Gastroesophageal sphincter (tissue), 4 donors: ENCODE data around the gene MT1G. TPM values are rescaled to one million over a fixed set of nuclear protein-coding genes. Genes with fewer than 3 reads are reported as not detected.
A peak's percentile ranks its signal among the peaks of the same experiment; 100 is the strongest.

ENCODE experiments used
- ATAC-seq: fragments of 150-250 bp; one replicate; pipeline ENCODE4 v1.9.1; 2016; ENCODE audit warnings: mild to moderate bottlenecking, moderate library complexity
- H3K27ac ChIP-seq, 4 donors: fragments of 200-600 bp; sonication (generic) in 3 of 4; 1 replicate in 3 of 4; 2 replicates in 1 of 4; pipeline ENCODE4 v1.5.1; 2016 to 2019
- H3K27me3 ChIP-seq: fragments of 200-600 bp; sonication (generic); one replicate; pipeline ENCODE4 v1.5.1; 2019
- H3K36me3 ChIP-seq, 2 donors: fragments of 200-600 bp; sonication (generic); one replicate each; pipeline ENCODE4 v1.5.1; 2019; ENCODE audit warnings: control low read depth in 1 of 2
- H3K4me1 ChIP-seq, 3 donors: fragments of 200-600 bp; sonication (generic); 1 replicate in 2 of 3; 2 replicates in 1 of 3; pipeline ENCODE4 v1.5.1; 2016 to 2019; ENCODE audit warnings: control low read depth in 2 of 3
- H3K4me3 ChIP-seq, 2 donors: fragments of 200-600 bp; sonication (generic); one replicate each; pipeline ENCODE4 v1.5.1; 2019; ENCODE audit warnings: mild to moderate bottlenecking in 1 of 2, moderate library complexity in 1 of 2
- H3K9me3 ChIP-seq, 3 donors: fragments of 200-600 bp; sonication (generic); one replicate each; pipeline ENCODE4 v1.5.1; 2017 to 2019; ENCODE audit warnings: control low read depth in 2 of 3
- CTCF ChIP-seq, 4 experiments: fragments of 200-600 bp in 2 of 4; fragments of 450-650 bp in 2 of 4; sonication (generic) in 1 of 4; IDR thresholded peaks; one replicate each; pipeline ENCODE4 v1.5.1; 2017 to 2019; ENCODE audit warnings: antibody characterized with exemption in 4 of 4, mild to moderate bottlenecking in 2 of 4, moderate library complexity in 2 of 4
- EP300 ChIP-seq: sonication (generic); formaldehyde crosslinking; IDR thresholded peaks from one replicate; pipeline ENCODE4 v1.6.1; 2017; ENCODE audit warnings: antibody characterized with exemption, mild to moderate bottlenecking
- POLR2A ChIP-seq, 2 donors: fragments of 450-650 bp; IDR thresholded peaks; one replicate each; pipeline ENCODE4 v1.6.1; 2017; ENCODE audit warnings: antibody characterized with exemption in 2 of 2, mild to moderate bottlenecking in 2 of 2, moderate library complexity in 1 of 2
- POLR2AphosphoS5 ChIP-seq: sonication (generic); formaldehyde crosslinking; IDR thresholded peaks from one replicate; pipeline ENCODE4 v1.6.1; 2017; ENCODE audit warnings: antibody characterized with exemption
- WGBS, 2 donors: methylation state at CpG; one replicate each; pipeline ENCODE4 v1.1.5; 2018; ENCODE audit warnings: low coverage in 1 of 2; 5-methylcytosine and 5-hydroxymethylcytosine counted together
- total RNA-seq, 4 donors: library from RNA; depleted of rRNA; stranded (reverse); fragments of >200 nt; gene quantifications; one replicate each; pipeline ENCODE4 v1.1.0, GENCODE V29; 2016

The MT1G gene
- total RNA-seq, 4 donors from 2014 or later, result 16.0 to 40.0 (median 21.6) TPM; not detected in 1

GRCh38 chr16:56634715-56635440 is 33.0 kb downstream of the MT1G start:
- peaks cover 0 to 51% (median 16%) of the 10 kb centered on the region in 3 donors for H3K4me1 ChIP-seq
- H3K4me3 ChIP-seq, result peak overlapping the region in 1 of 2 donors; percentile 53

GRCh38 chr16:56633535-56633934 is 34.3 kb downstream of the MT1G start:
- Histone ChIP-seq H3K27me3 (peaks cover 60% of the 10 kb centered on the region), H3K4me3 (peak overlapping the region in 1 of 2 donors; percentile 53), H3K27ac (peak overlapping the region in 2 of 4 donors; percentile 4 to 81), H3K36me3 (no peaks in the 10 kb centered on the region), H3K4me1 (peaks cover 0 to 42% (median 12%) of the 10 kb centered on the region in 3 donors), H3K9me3 (no peaks in the 10 kb centered on the region)
- no peak for ATAC-seq
- no peak for TF ChIP-seq POLR2A (IDR thresholded peaks at IDR 0.05)
- no peak for TF ChIP-seq CTCF (IDR thresholded peaks at IDR 0.05)
- TF ChIP-seq POLR2AphosphoS5, result no peak
- TF ChIP-seq EP300, result no peak
- WGBS, 2 donors, result 58 to 67% methylated on average over 1 to 4 of the region's 7 CpGs

More at GRCh38 chr16:56634715-56635440, 33.0 kb downstream of the MT1G start:
- ATAC-seq, result no peak
- Histone ChIP-seq H3K27me3 (peaks cover 73% of the 10 kb centered on the region), H3K9me3 (no peaks in the 10 kb centered on the region), H3K36me3 (no peaks in the 10 kb centered on the region), H3K27ac (no peak overlapping the region)
- WGBS, 2 donors, result 32 to 56% methylated on average over 1 to 10 of the region's 47 CpGs
- TF ChIP-seq POLR2AphosphoS5 (no peak), CTCF (IDR thresholded peaks at IDR 0.05) (no peak), POLR2A (IDR thresholded peaks at IDR 0.05) (peak in 1 of 2 donors; percentile 9)

DNA sequence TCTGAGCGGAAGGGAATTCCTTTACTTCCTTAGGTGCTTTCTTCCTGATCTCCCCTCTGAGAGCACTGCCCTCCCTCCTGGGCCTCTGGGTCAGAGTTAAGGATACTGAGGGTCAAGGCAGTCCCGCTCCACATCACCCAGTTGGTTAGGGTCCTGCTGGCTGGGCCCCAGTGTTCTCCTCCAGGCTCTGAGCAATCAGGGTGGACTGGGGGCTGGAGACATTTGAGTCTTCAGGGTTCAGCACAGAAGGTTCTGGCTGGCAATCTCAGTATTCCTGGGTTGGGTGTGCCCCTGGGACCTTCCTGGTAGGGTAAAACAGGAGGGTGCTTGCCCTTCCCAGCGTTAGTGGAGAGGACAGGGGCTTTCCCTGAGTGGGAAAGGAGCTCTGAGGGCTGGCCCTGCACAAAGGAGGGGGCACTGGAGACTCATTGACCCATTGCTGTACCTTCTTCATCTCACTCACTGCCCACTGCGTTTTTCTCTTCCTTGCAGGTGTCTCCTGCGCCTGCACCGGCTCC is 35.0 kb downstream of the MT1G start:
- peak overlapping the region; percentile 26 to 53 for H3K4me3 ChIP-seq
- H3K36me3 ChIP-seq, result no peaks in the 10 kb centered on the region
- WGBS, 2 donors, result 20% methylated on average over 1 of the region's 6 CpGs
- peaks cover 54% of the 10 kb centered on the region for H3K27me3 ChIP-seq
- H3K9me3 ChIP-seq, result no peaks in the 10 kb centered on the region
- H3K4me1 ChIP-seq, result peaks cover 0 to 36% (median 8%) of the 10 kb centered on the region in 3 donors
- TF ChIP-seq EP300 (no peak), POLR2A (IDR thresholded peaks at IDR 0.05) (no peak), CTCF (IDR thresholded peaks at IDR 0.05) (no peak), POLR2AphosphoS5 (no peak)
- ATAC-seq, result no peak
- H3K27ac ChIP-seq, result peak overlapping the region in 3 of 4 donors; percentile 77 to 81 (median 79)

DNA sequence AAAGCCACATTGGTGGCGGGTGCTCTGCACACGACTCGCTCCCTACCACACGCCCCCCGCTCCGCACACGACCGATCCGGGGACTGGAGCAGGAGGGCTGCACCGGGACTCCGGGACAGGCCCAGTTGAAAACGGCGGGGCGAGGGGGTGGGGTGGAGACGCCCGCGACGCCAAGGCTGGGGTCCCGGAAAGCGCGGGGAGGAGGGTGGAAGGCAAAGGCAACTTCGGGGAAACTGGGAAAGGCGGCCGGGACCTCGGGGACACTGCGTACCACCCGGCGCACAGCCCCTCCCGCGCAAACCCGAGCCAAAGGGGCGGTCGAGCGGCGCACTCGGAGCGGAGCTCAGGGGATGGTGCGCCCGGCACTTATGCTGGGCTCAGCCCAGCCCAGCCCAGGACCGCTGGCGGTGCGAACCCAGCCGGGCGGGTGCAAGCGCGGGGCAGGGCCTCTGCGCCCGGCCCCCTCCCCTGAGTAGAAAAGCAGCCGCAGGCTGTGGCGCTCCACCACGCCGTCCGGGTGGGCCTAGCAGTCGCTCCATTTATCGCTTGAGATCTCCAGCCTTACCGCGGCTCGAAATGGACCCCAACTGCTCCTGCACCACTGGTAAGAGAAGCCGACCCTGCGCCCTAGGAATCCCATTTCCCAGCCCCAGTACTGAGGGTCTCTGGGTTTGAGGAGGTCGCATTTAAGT is 35.6 kb downstream of the MT1G start, which contains the start of gene MT1M:
Gene MT1M (plus strand): TSS at position 504 of the 692 bp plus-strand sequence. CDS start 73 bp downstream, at position 577.
- no peaks in the 10 kb centered on the region for H3K9me3 ChIP-seq
- 8% methylated on average over 4 of the region's 61 CpGs; no CpG with 5 or more reads in 1 of the 2 donors for WGBS, 2 donors
- peak; percentile 82 for ATAC-seq
- H3K27me3 ChIP-seq, result peaks cover 48% of the 10 kb centered on the region
- H3K36me3 ChIP-seq, result no peaks in the 10 kb centered on the region
- peak in 1 of 4 experiments; percentile 14 for TF ChIP-seq CTCF (IDR thresholded peaks at IDR 0.05)
- TF ChIP-seq POLR2AphosphoS5, result peak; percentile 84
- peak; percentile 43 to 68 for TF ChIP-seq POLR2A (IDR thresholded peaks at IDR 0.05)
- no peak for TF ChIP-seq EP300
- peaks cover 0 to 34% (median 8%) of the 10 kb centered on the region in 3 donors for H3K4me1 ChIP-seq
- H3K27ac ChIP-seq, result peak within 1 kb of the TSS in 3 of 4 donors; percentile 77 to 81 (median 79)
- peak within 1 kb of the TSS; percentile 26 to 53 for H3K4me3 ChIP-seq
